Sciatic nerve (tissue), 2 donors: ENCODE measurements around the gene ARHGEF17. TPM values are rescaled to one million over a fixed set of nuclear protein-coding genes. Genes with fewer than 3 reads are reported as not detected.

Experiments used
- ATAC-seq: fragments of 200-7000 bp; cut with Tn5 transposase; one replicate; pipeline ENCODE4 v1.9.1; 2020; ENCODE audit warnings: mild to moderate bottlenecking, moderate library complexity
- DNase-seq: peaks from one replicate; pipeline ENCODE4 v3.0.0-alpha.2; 2020; ENCODE audit warnings: low spot score
- intact Hi-C: fragments of 100-400 bp; cut with DNase I; formaldehyde crosslinking; loops from one replicate; pipeline ENCODE4 v1.14.2; 2022
- total RNA-seq: library from RNA; stranded (reverse); fragmentation: NEBNext Ultra II Directional; extraction: Animal tissue kit (Norgen Biotek cat#: 25700); gene quantifications from one replicate; pipeline ENCODE4 v1.2.1, GENCODE V29; 2021
- donor health status: DM: no; HTN: no; CAD: no.
- donor health status: DM: no; HTN: no; CAD: no.

The ARHGEF17 gene
- total RNA-seq, 1 donor from 2014 or later: 110 TPM

GRCh38 chr11:73361953-73362776, 54.1 kb downstream of the ARHGEF17 start:
- DNase-seq (no peak), ATAC-seq (no peak)
- intact Hi-C loops: no loop called here

- no peak for ATAC-seq
- intact Hi-C loops: no loop called here
- no peak for DNase-seq
Measured at GRCh38 chr11:73363147-73363546, 55.1 kb downstream of the ARHGEF17 start.

- intact Hi-C loops: no loop called here
- DNase-seq (no peak), ATAC-seq (no peak)
Measured at GRCh38 chr11:73365352-73366264, 57.5 kb downstream of the ARHGEF17 start.

- intact Hi-C loops: no loop called here
- ATAC-seq (no peak), DNase-seq (no peak)
Measured at GRCh38 chr11:73366265-73366610, 58.2 kb downstream of the ARHGEF17 start.

GRCh38 chr11:73366953-73367352, 58.9 kb downstream of the ARHGEF17 start:
- no peak for DNase-seq
- ATAC-seq: no peak
- intact Hi-C loops: no loop called here

- intact Hi-C loops: no loop called here
- ATAC-seq (peak; percentile 1), DNase-seq (no peak)
Measured at GRCh38 chr11:73367482-73368024, 59.5 kb downstream of the ARHGEF17 start.

GRCh38 chr11:73372375-73372993, 64.4 kb downstream of the ARHGEF17 start:
- no peak for ATAC-seq
- DNase-seq: no peak
- intact Hi-C loops: no loop called here

GRCh38 chr11:73374151-73374550, 66.1 kb downstream of the ARHGEF17 start:
- intact Hi-C loops: no loop called here
- DNase-seq (no peak), ATAC-seq (no peak)

GRCh38 chr11:73375830-73376159, 67.7 kb downstream of the ARHGEF17 start:
- intact Hi-C loops: no loop called here
- no peak for ATAC-seq
- DNase-seq: no peak

- intact Hi-C loops: no loop called here
- ATAC-seq: peak; percentile 87
Measured at GRCh38 chr11:73376160-73376802, 68.2 kb downstream of the ARHGEF17 start, which contains the start of gene RELT. RELT (plus strand) TSS chr11:73376399; CDS start chr11:73389137, 12,738 bp downstream.

GRCh38 chr11:73376803-73377629, 68.9 kb downstream of the ARHGEF17 start:
- intact Hi-C loops: no loop called here
- peak; percentile 73 for DNase-seq
- peak; percentile 9 for ATAC-seq

More at GRCh38 chr11:73376160-73376802, 68.2 kb downstream of the ARHGEF17 start, which contains the start of gene RELT:
- peak; percentile 91 for DNase-seq

GRCh38 chr11:73379189-73379880, 71.3 kb downstream of the ARHGEF17 start:
- ATAC-seq (no peak), DNase-seq (no peak)
- intact Hi-C loops: no loop called here

GRCh38 chr11:73380331-73380730, 72.3 kb downstream of the ARHGEF17 start:
- DNase-seq (no peak), ATAC-seq (no peak)
- intact Hi-C loops: no loop called here

GRCh38 chr11:73380897-73381410, 72.9 kb downstream of the ARHGEF17 start:
- intact Hi-C loops: no loop called here
- no peak for DNase-seq
- ATAC-seq: no peak

- intact Hi-C loops: no loop called here
- DNase-seq (no peak), ATAC-seq (no peak)
Measured at GRCh38 chr11:73381589-73381988, 73.5 kb downstream of the ARHGEF17 start.

- intact Hi-C loops: no loop called here
- ATAC-seq (no peak), DNase-seq (no peak)
Measured at GRCh38 chr11:73382183-73382582, 74.1 kb downstream of the ARHGEF17 start.

GRCh38 chr11:73382747-73383146, 74.7 kb downstream of the ARHGEF17 start:
- ATAC-seq: no peak
- no peak for DNase-seq

More at GRCh38 chr11:73382747-73383146, 74.7 kb downstream of the ARHGEF17 start:
- intact Hi-C loops: no loop called here
